CD4-positive, alpha-beta T cell (primary cell): ENCODE data around the gene SNX30. TPM values are rescaled to one million over a fixed set of nuclear protein-coding genes. Genes with fewer than 3 reads are reported as not detected.

ENCODE experiments used
- ATAC-seq: fragments of 200-7000 bp; cut with Tn5 transposase; one replicate; pipeline ENCODE4 v1.10.0; 2022; ENCODE audit warnings: mild to moderate bottlenecking; ENCODE audit not compliant: poor library complexity
- CTCF ChIA-PET: fragments of 350-600 bp; sonication (Branson Sonifier 250); formaldehyde crosslinking; loops from one replicate; lab custom pipeline; 2021; ENCODE audit warnings: antibody characterized with exemption, inconsistent platforms; lab: Charles Lee
- POLR2A ChIA-PET: fragments of 350-600 bp; sonication (Branson Sonifier 250); formaldehyde crosslinking; loops from one replicate; lab custom pipeline; 2021; ENCODE audit warnings: antibody characterized with exemption, inconsistent platforms; lab: Charles Lee
- DNase-seq, 14 experiments: peaks; one replicate each; pipeline ENCODE4 v3.0.0-alpha.2; 2013 to 2020; ENCODE audit warnings: mixed read lengths in 2 of 14
- H3K27ac ChIP-seq, 2 donors: one replicate each; pipeline versions ENCODE4 v1.5.1 to v1.7.0; 2013; ENCODE audit warnings: low read length in 2 of 2, low read depth in 1 of 2, mild to moderate bottlenecking in 1 of 2
- H3K27me3 ChIP-seq, 2 experiments: 1 replicate in 1 of 2; 2 replicates in 1 of 2; pipeline versions ENCODE4 v1.6.1 to v1.7.0; 2013; ENCODE audit warnings: low read length in 2 of 2, control low read depth in 1 of 2, mild to moderate bottlenecking in 1 of 2, moderate library complexity in 1 of 2; ENCODE audit not compliant: insufficient read depth in 2 of 2, control insufficient read depth in 1 of 2
- H3K36me3 ChIP-seq: one replicate; pipeline ENCODE4 v1.6.1; 2013; ENCODE audit warnings: low read length, control low read depth; ENCODE audit not compliant: insufficient read depth
- H3K4me1 ChIP-seq: one replicate; pipeline ENCODE4 v1.6.1; 2013; ENCODE audit warnings: low read length, control low read depth; ENCODE audit not compliant: insufficient read depth
- H3K4me3 ChIP-seq: one replicate; pipeline ENCODE4 v1.5.1; 2013; ENCODE audit warnings: mild to moderate bottlenecking, low read length, moderate library complexity
- H3K9me3 ChIP-seq, 2 experiments: 1 replicate in 1 of 2; 2 replicates in 1 of 2; pipeline versions ENCODE4 v1.6.1 to v1.7.0; 2013; ENCODE audit warnings: low read length in 2 of 2, mild to moderate bottlenecking in 2 of 2, control low read depth in 1 of 2, moderate library complexity in 1 of 2; ENCODE audit not compliant: control insufficient read depth in 1 of 2, insufficient read depth in 1 of 2
- H3K27ac Mint-ChIP-seq: one replicate; pipeline ENCODE4 v1.8.0; 2020; ENCODE audit warnings: mixed read lengths
- H3K27me3 Mint-ChIP-seq: one replicate; pipeline ENCODE4 v1.8.0; 2021; ENCODE audit warnings: mixed read lengths
- H3K36me3 Mint-ChIP-seq: one replicate; pipeline ENCODE4 v1.8.0; 2021; ENCODE audit warnings: low read depth, mixed read lengths
- H3K4me1 Mint-ChIP-seq: one replicate; pipeline ENCODE4 v1.8.0; 2021; ENCODE audit warnings: low read depth, mixed read lengths
- H3K4me3 Mint-ChIP-seq: one replicate; pipeline ENCODE4 v1.8.0; 2020; ENCODE audit warnings: mild to moderate bottlenecking, mixed read lengths
- H3K9me3 Mint-ChIP-seq: one replicate; pipeline ENCODE4 v1.8.0; 2020; ENCODE audit warnings: mixed read lengths
- intact Hi-C, 2 experiments: fragments of 100-400 bp; cut with DNase I in 1 of 2; cut with micrococcal nuclease in 1 of 2; formaldehyde crosslinking; loops; one replicate each; pipeline versions ENCODE4 v1.15.1 to v1.9.0; 2023 to 2025; cut with DNase I, micrococcal nuclease
- total RNA-seq, 174 experiments: library from RNA in 2 of 174; stranded (reverse) in 2 of 174; gene quantifications; one replicate each; pipeline ENCODE4 v1.2.3 and lab custom pipeline; 2021 to 2026
- TF ChIP-seq, protein P1 (sequence below): fragments of 200-600 bp; IDR thresholded peaks from one replicate; pipeline ENCODE4 v1.8.0; 2022; ENCODE audit warnings: antibody characterized with exemption, mild to moderate bottlenecking

SNX30 gene
- total RNA-seq, 2 experiments from 2014 or later: 5.2 to 5.8 TPM

DNA sequence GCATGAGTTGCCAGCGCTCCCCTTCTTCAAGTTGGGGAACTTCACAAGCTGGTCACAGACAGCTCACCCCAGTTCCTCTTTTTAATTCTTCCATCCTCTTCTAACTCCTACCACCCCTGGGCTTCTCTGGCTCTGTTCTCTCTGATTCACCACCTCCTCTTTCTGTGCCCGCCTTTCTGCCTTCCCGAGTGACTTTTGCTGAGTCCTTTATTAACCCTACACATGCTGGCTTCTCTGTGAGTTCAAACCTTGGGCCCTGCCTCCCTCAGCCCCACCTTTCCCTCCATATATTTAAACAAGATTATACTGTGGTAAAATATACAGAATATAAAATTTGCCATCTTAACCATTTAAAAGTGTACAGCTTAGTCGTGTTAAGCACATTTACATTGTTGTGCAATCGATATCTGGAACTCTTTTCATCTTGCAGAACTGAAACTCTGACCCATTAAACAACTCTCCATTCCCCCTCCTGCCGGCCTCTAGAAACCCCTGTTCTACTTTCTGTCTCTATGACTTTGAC lies 108.1 kb downstream of the SNX30 start:
- Histone ChIP-seq H3K4me3 (no peak overlapping the region), H3K27me3 (no peaks in the 10 kb centered on the region), H3K4me1 (peaks cover 2% of the 10 kb centered on the region), H3K9me3 (no peaks in the 10 kb centered on the region), H3K27ac (no peak overlapping the region), H3K36me3 (peaks cover 8% of the 10 kb centered on the region)
- no peak overlapping the region for H3K27ac Mint-ChIP-seq
- ChIA-PET CTCF (no interaction called here), POLR2A (no interaction called here)
- TF ChIP-seq, protein P1, sequence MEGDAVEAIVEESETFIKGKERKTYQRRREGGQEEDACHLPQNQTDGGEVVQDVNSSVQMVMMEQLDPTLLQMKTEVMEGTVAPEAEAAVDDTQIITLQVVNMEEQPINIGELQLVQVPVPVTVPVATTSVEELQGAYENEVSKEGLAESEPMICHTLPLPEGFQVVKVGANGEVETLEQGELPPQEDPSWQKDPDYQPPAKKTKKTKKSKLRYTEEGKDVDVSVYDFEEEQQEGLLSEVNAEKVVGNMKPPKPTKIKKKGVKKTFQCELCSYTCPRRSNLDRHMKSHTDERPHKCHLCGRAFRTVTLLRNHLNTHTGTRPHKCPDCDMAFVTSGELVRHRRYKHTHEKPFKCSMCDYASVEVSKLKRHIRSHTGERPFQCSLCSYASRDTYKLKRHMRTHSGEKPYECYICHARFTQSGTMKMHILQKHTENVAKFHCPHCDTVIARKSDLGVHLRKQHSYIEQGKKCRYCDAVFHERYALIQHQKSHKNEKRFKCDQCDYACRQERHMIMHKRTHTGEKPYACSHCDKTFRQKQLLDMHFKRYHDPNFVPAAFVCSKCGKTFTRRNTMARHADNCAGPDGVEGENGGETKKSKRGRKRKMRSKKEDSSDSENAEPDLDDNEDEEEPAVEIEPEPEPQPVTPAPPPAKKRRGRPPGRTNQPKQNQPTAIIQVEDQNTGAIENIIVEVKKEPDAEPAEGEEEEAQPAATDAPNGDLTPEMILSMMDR: no peak
- DNase-seq (peak in 2 of 14 experiments; percentile 54 to 65), ATAC-seq (no peak)
- H3K9me3 Mint-ChIP-seq: no peaks in the 10 kb centered on the region
- H3K4me1 Mint-ChIP-seq: no peaks in the 10 kb centered on the region
- intact Hi-C loops: no loop called here
- H3K27me3 Mint-ChIP-seq: no peaks in the 10 kb centered on the region
- H3K36me3 Mint-ChIP-seq: peaks cover 25% of the 10 kb centered on the region
- H3K4me3 Mint-ChIP-seq: no peak overlapping the region

DNA sequence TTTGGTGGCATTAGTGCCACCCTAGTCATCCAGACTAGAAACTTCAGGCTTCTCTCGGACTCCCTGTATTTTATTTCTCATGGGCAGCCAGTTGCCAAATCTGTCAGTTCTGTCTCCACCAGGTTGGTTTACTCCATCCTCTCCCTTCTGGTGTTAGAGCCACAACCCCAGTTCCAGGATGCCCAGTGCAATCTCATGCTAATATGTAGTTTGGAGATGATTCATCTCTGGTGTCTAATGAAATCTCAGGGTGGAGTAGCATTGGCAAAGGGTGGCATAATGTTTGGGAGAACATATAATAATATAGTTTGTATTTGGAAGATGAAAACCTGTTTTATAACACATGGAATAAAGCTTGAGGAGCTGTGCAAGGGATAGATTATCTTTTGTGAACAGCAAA lies 109.9 kb downstream of the SNX30 start:
- Mint-ChIP-seq H3K9me3 (no peaks in the 10 kb centered on the region), H3K27me3 (no peaks in the 10 kb centered on the region), H3K27ac (no peak overlapping the region), H3K36me3 (peaks cover 31% of the 10 kb centered on the region), H3K4me3 (no peak overlapping the region), H3K4me1 (no peaks in the 10 kb centered on the region)
- peaks cover 5% of the 10 kb centered on the region for H3K36me3 ChIP-seq
- ATAC-seq (no peak), DNase-seq (no peak)
- ChIA-PET POLR2A (no interaction called here), CTCF (no interaction called here)
- H3K4me1 ChIP-seq: peaks cover 4% of the 10 kb centered on the region
- H3K9me3 ChIP-seq: no peaks in the 10 kb centered on the region
- intact Hi-C loops: no loop called here
- no peak overlapping the region for H3K4me3 ChIP-seq
- H3K27me3 ChIP-seq: no peaks in the 10 kb centered on the region
- no peak overlapping the region for H3K27ac ChIP-seq
- TF ChIP-seq, protein P1: no peak

DNA sequence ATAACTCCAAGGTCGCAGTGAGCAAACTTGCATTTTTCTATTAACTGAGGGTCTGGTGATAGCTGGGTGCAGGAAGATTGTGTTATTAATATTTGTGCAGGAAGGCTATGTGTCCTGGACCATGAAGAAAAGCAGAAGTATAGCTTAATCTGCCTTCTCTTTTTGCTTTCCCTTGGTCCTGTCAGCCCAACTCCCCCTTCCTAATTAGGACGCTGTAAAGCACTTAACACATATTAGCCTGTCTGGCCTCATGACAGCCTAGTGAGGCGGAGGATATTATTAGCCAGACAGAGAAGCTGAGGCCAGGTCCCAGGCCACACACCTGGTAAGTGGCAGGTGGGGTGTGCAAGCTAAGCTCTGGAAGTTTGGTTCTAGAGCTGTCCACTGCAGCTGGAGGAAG lies 110.6 kb downstream of the SNX30 start:
- Mint-ChIP-seq H3K4me3 (no peak overlapping the region), H3K36me3 (peaks cover 33% of the 10 kb centered on the region), H3K4me1 (no peaks in the 10 kb centered on the region), H3K27ac (no peak overlapping the region), H3K27me3 (no peaks in the 10 kb centered on the region), H3K9me3 (no peaks in the 10 kb centered on the region)
- CTCF ChIA-PET: no interaction called here
- POLR2A ChIA-PET: no interaction called here
- Histone ChIP-seq H3K4me3 (no peak overlapping the region), H3K9me3 (no peaks in the 10 kb centered on the region), H3K27me3 (no peaks in the 10 kb centered on the region), H3K4me1 (peaks cover 4% of the 10 kb centered on the region), H3K27ac (no peak overlapping the region), H3K36me3 (peaks cover 9% of the 10 kb centered on the region)
- TF ChIP-seq, protein P1: no peak
- intact Hi-C loops: no loop called here
- ATAC-seq: no peak
- no peak for DNase-seq
